Stimulated activated CD4-positive, alpha-beta T cell treated with anti-CD3 and anti-CD28 coated beads, Interleukin-2, amount 100 ng/mL, for 48 hours (primary cell): ENCODE results near the gene JCHAIN.

Experiments
- DNase-seq, 2 donors: peaks; one replicate each; pipeline ENCODE4 v3.0.0-alpha.2; 2020

Gene JCHAIN

DNA sequence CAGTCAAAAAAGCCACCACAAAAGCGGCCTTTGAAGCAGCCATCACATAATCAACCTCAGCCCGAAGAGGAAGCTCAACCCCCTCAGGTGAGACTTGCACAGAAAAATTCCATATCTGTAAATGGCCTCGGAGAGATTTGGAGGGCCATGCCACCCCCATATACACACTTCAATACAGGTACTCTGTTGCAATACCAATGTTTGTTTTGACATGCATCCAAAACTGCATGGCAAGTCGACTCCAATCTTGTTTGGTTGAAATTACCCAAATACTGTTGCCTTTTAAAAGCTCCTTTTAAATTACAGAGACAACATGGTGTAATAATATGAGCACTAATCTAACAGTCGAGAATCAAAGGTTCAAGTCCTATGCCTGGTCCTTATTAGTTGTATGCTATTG lies 31.8 kb downstream of the JCHAIN start:
- DNase-seq = no peak

DNA sequence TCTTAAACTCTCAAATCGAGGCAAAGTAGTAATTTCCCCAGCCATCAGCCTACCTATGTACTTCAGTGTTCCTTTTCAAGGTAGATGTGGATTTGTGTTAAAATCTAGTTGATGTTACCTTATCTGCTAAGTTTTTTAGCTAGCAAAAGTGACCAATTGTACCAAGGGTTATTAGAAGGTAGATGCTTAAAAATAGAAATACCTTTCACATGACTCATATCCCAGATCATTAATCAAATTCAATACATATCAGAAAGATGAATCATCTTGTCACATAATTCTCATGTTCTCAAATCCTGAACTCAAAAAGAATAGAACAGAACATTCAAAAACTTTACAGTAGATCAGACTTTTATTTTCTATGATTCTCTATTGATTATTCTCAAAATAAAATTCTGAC lies 34.3 kb downstream of the JCHAIN start:
- no peak for DNase-seq

DNA sequence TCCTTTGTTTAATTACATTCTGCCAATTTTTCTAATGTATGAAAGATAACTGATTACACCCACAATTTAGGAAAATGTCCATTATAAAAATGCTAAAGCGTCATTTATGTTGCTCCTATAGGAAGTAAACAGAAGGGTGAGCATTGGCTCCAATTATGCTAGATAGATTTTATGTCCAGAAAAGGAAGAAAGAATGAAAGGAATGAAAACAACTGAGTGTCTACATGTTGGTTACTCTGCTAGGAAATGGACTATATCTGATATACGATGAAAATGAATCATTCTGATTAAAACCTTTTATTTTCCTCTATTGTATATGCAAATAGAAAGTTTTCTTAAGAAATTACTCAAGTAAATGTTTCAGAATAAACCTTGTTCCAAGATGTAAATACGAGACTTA lies 36.1 kb downstream of the JCHAIN start:
- no peak for DNase-seq

DNA sequence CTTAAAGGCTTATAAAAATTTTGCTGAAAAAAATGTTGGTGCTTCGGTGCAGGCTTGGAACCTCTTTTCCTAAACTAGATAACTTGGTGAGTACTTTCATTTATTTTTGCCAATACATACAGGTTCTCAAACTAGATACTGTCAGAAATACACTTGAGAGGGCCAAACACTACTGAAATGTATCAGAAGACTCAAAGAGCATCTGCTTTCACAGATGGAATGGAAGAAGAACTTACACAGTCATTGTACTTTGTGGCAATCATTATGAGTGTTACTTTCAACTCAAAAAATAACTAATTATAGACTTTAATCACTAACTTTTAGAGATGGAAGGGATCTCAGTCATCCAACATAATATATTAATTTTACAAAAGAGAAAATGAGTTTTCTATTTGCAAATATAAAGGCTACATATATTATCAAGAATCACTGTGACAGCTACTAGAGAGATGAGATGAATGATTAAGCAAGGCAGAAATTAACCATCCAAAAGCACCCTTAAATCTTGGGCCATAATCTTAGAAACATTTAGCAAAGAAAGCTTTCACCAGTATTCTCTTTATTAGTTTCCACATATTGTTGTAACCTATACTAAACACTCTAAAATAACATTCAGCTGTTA lies 36.7 kb downstream of the JCHAIN start:
- DNase-seq = no peak

DNA sequence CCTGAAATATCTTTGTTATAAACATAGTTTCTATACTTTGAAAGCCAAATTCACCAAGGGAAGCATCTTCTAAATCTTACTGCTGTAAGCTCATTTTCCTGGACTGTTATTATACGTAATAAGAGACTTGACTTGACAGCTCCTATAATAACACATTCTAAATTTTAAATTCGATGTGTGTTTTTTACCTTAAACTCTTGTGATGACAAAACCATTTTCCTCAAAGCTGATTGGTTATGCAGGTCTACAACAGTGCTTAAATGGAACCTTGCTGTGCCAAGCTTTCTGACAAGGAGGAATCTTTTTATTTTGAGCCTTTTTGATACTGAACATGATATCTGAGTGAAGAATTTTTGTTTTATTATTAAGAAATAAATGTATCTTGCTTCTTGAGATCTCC lies 37.9 kb downstream of the JCHAIN start, which contains the start of gene ENAM:
Gene ENAM, plus strand, starts transcription at position 301 of the 400 bp plus-strand sequence. CDS start 757 bp downstream, outside the sequence.
- DNase-seq = no peak

DNA sequence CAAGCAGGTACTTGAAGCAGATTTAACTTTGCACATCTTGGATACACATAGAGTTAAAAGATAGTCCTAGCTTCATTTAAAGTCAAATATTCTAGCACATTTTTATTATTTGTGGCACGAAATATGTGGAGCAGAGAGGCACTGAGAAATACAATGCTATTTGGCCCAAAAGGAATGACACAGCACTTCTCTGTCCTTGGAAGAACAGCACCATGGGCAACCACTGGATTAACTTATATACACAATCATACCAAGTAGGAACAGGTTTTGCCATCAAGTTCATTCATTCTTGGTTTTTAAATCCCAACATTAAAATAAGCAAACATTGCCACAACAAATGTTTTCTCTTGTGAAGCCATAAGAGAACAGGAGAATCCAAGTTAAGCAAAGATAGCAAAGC lies 38.7 kb downstream of the JCHAIN start:
- no peak for DNase-seq

DNA sequence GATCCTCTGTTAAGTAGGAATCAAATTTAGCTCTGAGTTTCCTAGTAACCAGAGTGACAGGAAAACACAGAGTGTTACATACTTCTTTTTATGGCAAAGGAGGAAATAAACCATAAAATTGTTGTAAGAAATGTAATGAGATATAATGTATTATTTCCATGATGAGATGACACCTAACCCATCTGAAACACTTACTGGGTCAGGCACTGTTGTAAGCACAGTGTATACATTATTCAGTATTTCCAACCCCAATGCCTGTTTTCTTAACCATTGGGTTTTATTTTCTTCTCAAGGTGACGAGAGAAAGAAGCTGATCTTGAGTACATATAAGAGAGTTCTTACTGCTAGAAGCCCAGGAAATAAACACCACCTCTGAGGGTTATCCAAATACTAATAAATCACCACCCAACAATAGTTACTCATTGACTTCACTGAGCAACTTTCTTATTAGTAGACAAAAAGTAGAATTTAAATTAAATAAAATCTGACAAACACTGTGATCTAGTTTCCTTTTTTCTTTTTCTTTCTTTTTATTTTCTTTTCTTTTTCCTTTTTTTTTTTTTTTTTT lies 42.0 kb downstream of the JCHAIN start:
- no peak for DNase-seq

DNA sequence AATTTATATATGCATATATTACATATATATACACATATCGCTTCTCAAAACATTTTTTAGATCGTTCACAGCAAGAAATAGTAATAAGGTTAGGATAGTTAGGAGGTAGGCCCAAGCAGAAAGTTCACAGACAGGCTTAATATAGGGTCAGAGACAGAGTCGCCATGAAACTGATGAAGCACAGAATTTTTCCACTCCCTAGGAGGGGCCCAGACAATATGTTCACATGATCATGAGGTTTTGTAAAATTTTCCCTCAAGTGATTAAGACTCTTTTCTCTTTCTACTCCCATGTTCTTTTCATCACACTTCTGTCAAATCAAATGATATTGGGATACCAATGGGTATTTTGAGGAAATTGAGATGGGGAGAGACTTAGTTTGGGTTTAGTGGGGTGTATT lies 43.0 kb downstream of the JCHAIN start:
- no peak for DNase-seq

DNA sequence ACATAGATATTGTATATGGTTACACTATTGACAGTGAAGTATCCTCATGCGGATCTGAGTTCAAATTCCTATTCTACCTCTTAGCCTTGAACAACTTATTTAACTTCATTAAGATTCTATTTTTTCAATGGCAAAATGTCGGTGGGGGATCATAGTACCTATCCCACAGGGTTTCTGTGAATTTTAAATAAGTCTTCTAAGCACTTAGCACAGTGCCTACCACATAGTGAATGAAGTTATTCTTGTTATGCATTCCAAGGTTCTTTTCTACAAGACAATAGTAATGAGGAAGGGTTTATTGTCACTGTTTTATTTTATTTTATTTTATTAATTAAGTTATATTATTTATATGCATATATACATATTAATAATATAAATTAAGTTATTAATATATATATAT lies 46.5 kb downstream of the JCHAIN start:
- DNase-seq = no peak

DNA sequence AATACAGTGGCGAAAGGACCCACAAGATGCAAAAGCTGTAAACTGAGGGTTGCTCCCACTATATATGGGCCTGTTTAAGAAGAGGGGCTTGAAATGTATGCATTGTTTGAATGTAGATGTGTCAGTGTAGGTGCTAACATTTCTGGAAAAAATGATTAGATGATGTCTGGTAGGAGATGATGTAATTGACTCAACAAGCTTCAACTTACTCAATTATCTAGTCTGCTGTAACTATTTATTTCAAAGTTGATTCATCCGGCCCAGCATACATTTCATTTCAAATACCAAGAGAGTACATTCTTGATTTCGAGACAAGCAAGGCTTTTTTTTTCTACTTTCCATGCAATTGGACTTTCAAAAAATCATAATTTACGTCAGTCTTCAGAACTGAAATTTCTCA lies 47.0 kb downstream of the JCHAIN start:
- no peak for DNase-seq

DNA sequence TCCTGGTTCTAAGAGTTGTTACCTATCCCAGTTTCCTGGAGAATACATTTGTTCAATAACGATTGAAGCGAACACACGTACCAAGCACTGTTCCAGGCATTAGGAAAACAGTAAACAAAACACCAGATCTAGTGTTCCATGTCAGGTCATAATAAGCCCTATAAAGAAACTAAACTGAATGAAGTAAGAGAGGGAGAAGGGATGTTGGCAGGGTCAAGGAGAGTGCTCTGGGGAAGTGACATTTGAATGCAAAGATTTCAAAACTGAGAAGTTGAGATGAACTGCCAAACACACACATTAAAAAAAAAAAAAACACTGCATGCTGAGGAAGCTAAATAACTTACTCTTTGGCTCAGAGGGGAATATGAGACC lies 52.1 kb downstream of the JCHAIN start:
- DNase-seq = no peak

DNA sequence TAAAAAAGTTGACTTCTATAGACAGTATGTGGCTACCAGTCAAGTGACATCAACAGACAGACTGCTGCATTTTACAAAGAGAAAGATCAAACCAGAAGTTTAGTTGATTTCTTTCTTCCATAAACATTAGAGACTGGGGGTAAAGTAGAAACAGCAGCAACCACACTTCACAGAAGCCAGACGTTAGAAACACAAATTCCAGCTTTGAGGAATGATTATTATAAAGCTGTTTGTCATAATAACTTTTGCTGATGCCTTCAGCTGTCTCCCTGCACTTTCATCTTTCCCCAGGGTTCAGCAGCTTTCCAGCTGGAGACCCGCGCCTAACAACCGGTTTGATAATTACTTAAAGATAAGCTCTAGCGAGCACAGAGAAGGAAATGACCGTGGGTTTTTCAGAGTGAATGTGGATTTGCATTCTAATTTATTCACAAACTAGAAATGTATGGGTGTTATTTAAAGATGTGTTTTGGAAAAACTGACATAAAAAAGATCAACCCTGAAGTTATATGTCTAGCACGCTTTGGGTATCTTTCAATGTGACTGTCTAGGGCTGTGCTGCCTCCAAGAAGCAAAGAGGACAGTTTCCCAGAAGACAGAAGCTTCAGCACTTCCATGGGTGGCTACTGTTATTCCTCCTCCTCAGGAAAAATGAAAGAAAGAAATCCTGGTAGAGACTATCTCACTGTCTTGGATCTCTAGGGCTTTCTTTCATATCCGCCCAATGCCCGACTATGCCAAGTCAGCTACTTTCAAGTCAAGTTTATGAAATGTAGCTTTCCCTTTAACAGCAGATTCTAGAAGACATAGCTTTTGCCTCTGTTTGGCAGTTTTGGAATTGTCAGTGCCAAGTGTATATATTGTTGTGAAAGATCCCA lies 52.8 kb downstream of the JCHAIN start:
- DNase-seq = no peak

DNA sequence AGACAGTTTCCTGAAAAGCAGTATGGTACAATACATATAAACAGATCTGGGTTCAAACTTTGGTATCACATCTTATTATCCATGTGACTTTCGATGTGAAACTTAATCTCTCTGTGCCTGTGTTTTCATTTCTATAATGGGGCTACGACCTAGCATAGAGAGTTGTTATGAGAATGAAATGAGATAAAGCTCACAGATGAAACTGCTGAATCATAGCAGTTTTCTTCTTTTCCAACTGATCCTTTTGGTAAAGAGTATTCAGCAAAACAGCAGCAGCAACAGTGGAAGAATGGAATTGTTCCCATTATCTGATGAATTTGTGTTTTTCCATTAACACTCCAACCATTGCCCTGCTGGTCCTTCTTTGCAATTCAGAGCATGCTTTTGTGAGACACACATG lies 58.0 kb downstream of the JCHAIN start:
- no peak for DNase-seq

DNA sequence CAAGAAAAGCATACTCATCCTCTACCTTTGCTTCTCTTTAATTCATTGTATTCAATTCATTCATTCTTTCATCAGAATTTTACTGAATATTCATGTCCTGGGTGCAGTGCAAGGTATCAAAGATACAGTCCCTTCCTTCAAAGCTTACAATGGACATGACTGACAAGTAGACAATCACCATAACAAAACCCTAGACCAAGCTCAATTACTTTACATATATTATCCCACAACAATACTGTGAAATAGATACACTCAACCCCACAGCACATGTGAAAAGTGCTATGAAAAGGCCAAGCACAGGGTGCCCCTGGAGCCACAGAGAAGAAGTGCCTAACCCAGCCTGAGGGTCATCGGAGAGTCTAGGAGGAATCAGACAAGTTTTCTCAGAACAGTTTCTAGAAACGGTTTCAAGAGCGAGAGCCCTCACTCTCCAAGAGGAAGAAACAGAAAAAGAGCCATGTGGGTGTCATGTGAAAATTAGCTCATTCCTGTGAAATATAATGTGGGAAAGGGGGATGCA lies 58.9 kb downstream of the JCHAIN start:
- DNase-seq = no peak

DNA sequence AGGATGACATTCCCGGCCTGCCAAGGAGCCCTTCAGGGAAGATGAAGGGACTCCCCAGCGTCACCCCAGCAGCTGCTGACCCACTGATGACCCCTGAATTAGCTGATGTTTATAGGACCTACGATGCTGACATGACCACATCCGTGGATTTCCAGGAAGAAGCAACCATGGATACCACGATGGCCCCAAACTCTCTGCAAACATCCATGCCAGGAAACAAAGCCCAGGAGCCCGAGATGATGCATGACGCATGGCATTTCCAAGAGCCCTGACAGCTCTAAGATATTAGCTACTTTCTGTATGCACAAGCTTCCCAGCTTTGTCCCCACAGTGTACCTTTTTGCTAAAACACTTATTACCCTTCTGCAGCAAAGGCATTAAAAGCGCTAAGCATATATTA lies 59.8 kb downstream of the JCHAIN start:
- DNase-seq = no peak
